ENCODE measurements around the gene FOXRED1. TPM values are rescaled to one million over a fixed set of nuclear protein-coding genes. Genes with fewer than 3 reads are reported as not detected.
"Not testable (repeated sequence)": the region's sequence is repeated elsewhere in the genome, so short reads cannot be mapped to it uniquely, and the experiment has no call there.

Gene FOXRED1
- total RNA-seq, 1 experiment from 2014 or later: 18.4 TPM

DNA sequence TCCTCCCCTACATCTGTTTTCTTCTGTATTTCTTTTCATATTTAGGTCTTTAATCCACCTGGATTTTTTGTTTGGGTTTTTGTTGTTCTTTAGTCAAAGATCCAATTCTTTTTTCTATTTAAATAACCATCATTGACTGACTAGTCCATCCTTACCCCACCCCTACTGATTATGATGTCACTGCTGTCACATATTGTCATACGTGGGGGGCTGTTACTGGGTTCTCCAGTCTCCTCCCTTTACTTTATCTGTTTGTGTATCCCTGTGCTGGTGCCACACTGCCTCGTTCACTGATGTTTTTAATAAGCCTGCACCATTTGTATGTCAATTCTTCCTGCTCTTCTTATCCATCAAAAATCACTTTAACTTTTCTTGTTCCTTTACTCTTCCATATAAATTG lies 28.1 kb downstream of the FOXRED1 start:
- no peaks in the 10 kb centered on the region for H3K9me3 ChIP-seq (ENCODE audit: low read length)
- no peaks in the 10 kb centered on the region for H3K9me2 ChIP-seq (replicated peaks; ENCODE audit: insufficient read depth, low read length)
- no peaks in the 10 kb centered on the region for H4K20me1 ChIP-seq (ENCODE audit: insufficient read depth, low read depth, low read length)
- no peak overlapping the region for H2AFZ ChIP-seq (ENCODE audit: low read length)
- H3K27me3 ChIP-seq (ENCODE audit: low read length): no peaks in the 10 kb centered on the region
- H3K4me2 ChIP-seq (ENCODE audit: low read depth, low read length, poor library complexity, severe bottlenecking): no peak overlapping the region
- no peak overlapping the region for H3K9ac ChIP-seq (ENCODE audit: low read length)
- no peak for DNase-seq
- no peaks in the 10 kb centered on the region for H3K79me2 ChIP-seq (ENCODE audit: low read length)
- no peaks in the 10 kb centered on the region for H3K36me3 ChIP-seq (ENCODE audit: insufficient read depth, low read length)
- no peak overlapping the region for H3K27ac ChIP-seq (ENCODE audit: low read length)
- no peak overlapping the region for H3K4me3 ChIP-seq (ENCODE audit: low read length)
- H3K4me1 ChIP-seq (ENCODE audit: low read length): no peaks in the 10 kb centered on the region

DNA sequence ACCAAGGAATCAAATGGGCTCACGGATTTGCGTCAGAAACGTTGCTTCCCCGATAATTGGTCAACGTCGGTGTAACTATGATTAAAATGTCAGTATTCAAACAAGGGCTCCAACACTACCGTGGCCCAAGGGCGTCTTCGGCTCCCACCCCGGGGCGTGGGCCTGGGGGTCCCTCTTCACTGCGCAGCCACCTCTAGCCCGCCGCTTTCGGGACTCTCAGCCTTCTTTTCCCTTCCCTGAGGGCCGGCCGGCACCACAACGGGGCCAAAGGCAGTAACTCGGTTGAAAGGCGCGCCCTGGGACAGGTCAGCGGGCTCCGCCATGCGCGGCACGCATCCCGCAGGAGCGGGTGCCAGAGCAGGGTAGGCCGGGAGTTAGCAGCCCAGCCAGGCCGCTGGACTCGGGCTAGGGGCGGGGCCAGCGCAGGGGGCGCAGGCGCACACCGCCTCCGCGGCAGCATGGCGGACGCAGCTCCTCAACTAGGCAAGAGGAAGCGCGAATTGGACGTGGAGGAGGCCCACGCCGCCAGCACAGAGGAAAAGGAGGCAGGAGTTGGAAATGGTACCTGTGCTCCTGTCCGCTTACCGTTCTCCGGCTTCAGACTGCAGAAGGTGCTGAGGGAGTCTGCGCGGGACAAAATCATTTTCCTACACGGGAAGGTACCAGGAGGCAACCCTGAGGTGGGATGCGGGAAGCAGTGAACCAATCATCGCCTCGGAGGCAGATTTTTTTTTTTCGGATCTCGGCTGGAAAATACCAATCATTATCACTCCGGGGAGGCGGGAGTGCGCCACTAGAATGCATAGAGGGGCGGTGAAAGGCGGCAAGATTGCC lies 34.9 kb downstream of the FOXRED1 start, which contains the start of gene DCPS:
DCPS (plus strand) TSS at position 438 of the 834 bp plus-strand sequence; CDS start at position 459, 21 bp downstream.
- H3K9me2 ChIP-seq (replicated peaks; ENCODE audit: insufficient read depth, low read length): no peaks in the 10 kb centered on the region
- no peaks in the 10 kb centered on the region for H3K9me3 ChIP-seq (ENCODE audit: low read length)
- H3K27me3 ChIP-seq (ENCODE audit: low read length): no peaks in the 10 kb centered on the region
- no peaks in the 10 kb centered on the region for H4K20me1 ChIP-seq (ENCODE audit: insufficient read depth, low read depth, low read length)
- no peaks in the 10 kb centered on the region for H3K36me3 ChIP-seq (ENCODE audit: insufficient read depth, low read length)
- H3K9ac ChIP-seq (ENCODE audit: low read length): peak within 1 kb of the TSS; percentile 92
- peaks cover 23% of the 10 kb centered on the region for H3K79me2 ChIP-seq (ENCODE audit: low read length)
- H3K4me3 ChIP-seq (ENCODE audit: low read length): peak within 1 kb of the TSS; percentile 87
- H3K27ac ChIP-seq (ENCODE audit: low read length): peak within 1 kb of the TSS; percentile 84
- peaks cover 28% of the 10 kb centered on the region for H3K4me1 ChIP-seq (ENCODE audit: low read length)
- peak; percentile 90 for DNase-seq
- peak within 1 kb of the TSS; percentile 71 for H2AFZ ChIP-seq (ENCODE audit: low read length)
- H3K4me2 ChIP-seq (ENCODE audit: low read depth, low read length, poor library complexity, severe bottlenecking): peak within 1 kb of the TSS; percentile 85

DNA sequence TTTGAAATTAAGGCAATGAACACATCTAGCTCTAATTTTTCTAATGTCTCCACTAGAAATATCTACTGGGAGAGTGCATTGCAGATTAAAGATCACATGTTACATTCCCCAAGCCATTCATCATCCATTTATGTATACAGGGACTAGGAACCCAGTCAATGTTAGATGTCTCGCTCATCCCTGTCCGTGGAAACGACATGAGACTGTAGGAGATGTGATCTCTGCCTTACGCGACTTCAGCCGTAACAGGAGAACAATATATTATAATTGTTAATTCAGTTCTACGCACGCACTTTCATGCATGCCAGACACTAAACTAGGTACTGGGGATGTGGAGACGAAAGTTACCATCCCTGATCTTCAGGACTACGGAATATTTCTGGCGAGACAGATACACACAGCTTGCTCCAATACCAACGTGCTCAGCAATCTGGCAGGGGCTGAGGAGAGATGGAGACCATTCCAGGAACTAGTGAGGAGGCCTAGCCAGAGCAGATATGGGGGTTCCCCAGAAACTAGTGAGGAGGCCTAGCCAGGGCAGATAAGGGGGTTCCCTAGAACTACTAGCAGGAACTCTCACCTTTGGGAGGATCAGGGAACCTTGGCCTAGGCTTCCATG lies 35.6 kb downstream of the FOXRED1 start:
- Histone ChIP-seq H3K27ac (ENCODE audit: low read length) (peak overlapping the region; percentile 84), H3K79me2 (ENCODE audit: low read length) (peaks cover 23% of the 10 kb centered on the region), H3K9me2 (replicated peaks; ENCODE audit: insufficient read depth, low read length) (no peaks in the 10 kb centered on the region), H3K9me3 (ENCODE audit: low read length) (no peaks in the 10 kb centered on the region), H3K27me3 (ENCODE audit: low read length) (no peaks in the 10 kb centered on the region), H3K4me3 (ENCODE audit: low read length) (peak overlapping the region; percentile 87), H3K9ac (ENCODE audit: low read length) (peak overlapping the region; percentile 92), H4K20me1 (ENCODE audit: insufficient read depth, low read depth, low read length) (no peaks in the 10 kb centered on the region), H2AFZ (ENCODE audit: low read length) (peak overlapping the region; percentile 71), H3K36me3 (ENCODE audit: insufficient read depth, low read length) (no peaks in the 10 kb centered on the region), H3K4me2 (ENCODE audit: low read depth, low read length, poor library complexity, severe bottlenecking) (peak overlapping the region; percentile 85), H3K4me1 (ENCODE audit: low read length) (peaks cover 28% of the 10 kb centered on the region)
- DNase-seq: peak; percentile 45

DNA sequence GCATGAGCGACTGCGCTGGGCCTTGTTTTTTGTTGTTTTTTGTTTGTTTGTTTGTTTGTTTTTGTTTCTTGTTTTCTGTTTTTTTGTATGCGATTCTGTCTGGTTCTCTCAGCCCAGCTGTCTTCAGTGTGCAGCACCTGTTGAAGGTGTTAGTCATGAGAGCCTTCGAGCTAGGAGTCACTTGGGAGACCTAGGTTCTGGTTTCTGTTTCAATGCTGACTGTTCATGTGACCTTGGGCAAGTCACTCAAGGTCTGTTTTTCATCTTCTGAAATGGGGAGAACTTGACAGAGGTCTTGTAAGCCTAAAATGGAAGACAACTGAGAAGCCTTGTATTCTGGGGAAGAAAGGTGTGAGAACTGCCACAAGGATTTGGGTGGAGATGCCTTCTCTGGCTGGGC lies 36.7 kb downstream of the FOXRED1 start:
- Histone ChIP-seq H3K9me2 (replicated peaks; ENCODE audit: insufficient read depth, low read length) (no peaks in the 10 kb centered on the region), H3K4me1 (ENCODE audit: low read length) (peaks cover 28% of the 10 kb centered on the region), H4K20me1 (ENCODE audit: insufficient read depth, low read depth, low read length) (no peaks in the 10 kb centered on the region), H3K9me3 (ENCODE audit: low read length) (no peaks in the 10 kb centered on the region), H3K27me3 (ENCODE audit: low read length) (no peaks in the 10 kb centered on the region), H3K79me2 (ENCODE audit: low read length) (peaks cover 26% of the 10 kb centered on the region), H2AFZ (ENCODE audit: low read length) (no peak overlapping the region), H3K36me3 (ENCODE audit: insufficient read depth, low read length) (no peaks in the 10 kb centered on the region), H3K27ac (ENCODE audit: low read length) (no peak overlapping the region), H3K4me3 (ENCODE audit: low read length) (no peak overlapping the region), H3K4me2 (ENCODE audit: low read depth, low read length, poor library complexity, severe bottlenecking) (peak overlapping the region; percentile 23), H3K9ac (ENCODE audit: low read length) (no peak overlapping the region)
- DNase-seq: no peak

- Histone ChIP-seq H4K20me1 (ENCODE audit: insufficient read depth, low read depth, low read length) (no peaks in the 10 kb centered on the region), H3K27ac (ENCODE audit: low read length) (no peak overlapping the region), H3K36me3 (ENCODE audit: insufficient read depth, low read length) (no peaks in the 10 kb centered on the region), H3K79me2 (ENCODE audit: low read length) (peaks cover 35% of the 10 kb centered on the region), H3K4me3 (ENCODE audit: low read length) (no peak overlapping the region), H3K4me1 (ENCODE audit: low read length) (peaks cover 27% of the 10 kb centered on the region), H3K4me2 (ENCODE audit: low read depth, low read length, poor library complexity, severe bottlenecking) (no peak overlapping the region), H3K9me2 (replicated peaks; ENCODE audit: insufficient read depth, low read length) (no peaks in the 10 kb centered on the region), H2AFZ (ENCODE audit: low read length) (no peak overlapping the region), H3K27me3 (ENCODE audit: low read length) (no peaks in the 10 kb centered on the region), H3K9ac (ENCODE audit: low read length) (no peak overlapping the region), H3K9me3 (ENCODE audit: low read length) (no peaks in the 10 kb centered on the region)
- DNase-seq: peak; percentile 71
Observed at GRCh38 chr11:126307706-126308105, 38.8 kb downstream of the FOXRED1 start.

- Histone ChIP-seq H3K79me2 (ENCODE audit: low read length) (peaks cover 39% of the 10 kb centered on the region), H3K27me3 (ENCODE audit: low read length) (no peaks in the 10 kb centered on the region), H2AFZ (ENCODE audit: low read length) (no peak overlapping the region), H3K4me3 (ENCODE audit: low read length) (no peak overlapping the region), H4K20me1 (ENCODE audit: insufficient read depth, low read depth, low read length) (no peaks in the 10 kb centered on the region), H3K9me3 (ENCODE audit: low read length) (no peaks in the 10 kb centered on the region), H3K4me1 (ENCODE audit: low read length) (peaks cover 21% of the 10 kb centered on the region), H3K27ac (ENCODE audit: low read length) (no peak overlapping the region), H3K9ac (ENCODE audit: low read length) (no peak overlapping the region), H3K9me2 (replicated peaks; ENCODE audit: insufficient read depth, low read length) (no peaks in the 10 kb centered on the region), H3K4me2 (ENCODE audit: low read depth, low read length, poor library complexity, severe bottlenecking) (no peak overlapping the region), H3K36me3 (ENCODE audit: insufficient read depth, low read length) (no peaks in the 10 kb centered on the region; the same call in 1 of the 2 replicates)
- no peak for DNase-seq
Observed at GRCh38 chr11:126308271-126308671, 39.3 kb downstream of the FOXRED1 start.

DNA sequence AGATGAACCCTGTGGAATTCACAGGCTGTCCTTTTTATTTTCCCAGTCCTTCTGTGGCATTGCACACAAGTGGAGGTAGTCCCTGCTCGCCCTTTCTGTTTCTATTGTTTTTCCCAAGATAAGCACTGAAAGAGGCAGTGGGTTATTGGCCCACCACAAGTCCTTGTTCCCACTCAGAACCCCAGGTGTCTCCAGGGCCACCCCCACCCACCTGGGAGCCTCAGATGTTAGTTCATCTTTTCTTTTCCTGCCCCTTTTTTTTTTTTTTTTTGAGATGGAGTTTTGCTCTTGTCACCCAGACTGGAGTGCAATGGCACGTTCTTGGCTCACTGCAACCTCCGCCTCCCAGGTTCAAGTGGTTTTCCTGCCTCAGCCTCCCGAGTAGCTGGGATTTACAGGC lies 39.8 kb downstream of the FOXRED1 start:
- not testable (repeated sequence) for H3K9me3 ChIP-seq (ENCODE audit: low read length); DNase-seq; H3K27me3 ChIP-seq (ENCODE audit: low read length); H3K27ac ChIP-seq (ENCODE audit: low read length); H2AFZ ChIP-seq (ENCODE audit: low read length); H3K4me3 ChIP-seq (ENCODE audit: low read length); H3K9me2 ChIP-seq (replicated peaks; ENCODE audit: insufficient read depth, low read length); H3K4me2 ChIP-seq (ENCODE audit: low read depth, low read length, poor library complexity, severe bottlenecking); H4K20me1 ChIP-seq (ENCODE audit: insufficient read depth, low read depth, low read length); H3K9ac ChIP-seq (ENCODE audit: low read length); H3K36me3 ChIP-seq (ENCODE audit: insufficient read depth, low read length)
- Histone ChIP-seq H3K4me1 (ENCODE audit: low read length) (peaks cover 20% of the 10 kb centered on the region), H3K79me2 (ENCODE audit: low read length) (peaks cover 44% of the 10 kb centered on the region)

DNA sequence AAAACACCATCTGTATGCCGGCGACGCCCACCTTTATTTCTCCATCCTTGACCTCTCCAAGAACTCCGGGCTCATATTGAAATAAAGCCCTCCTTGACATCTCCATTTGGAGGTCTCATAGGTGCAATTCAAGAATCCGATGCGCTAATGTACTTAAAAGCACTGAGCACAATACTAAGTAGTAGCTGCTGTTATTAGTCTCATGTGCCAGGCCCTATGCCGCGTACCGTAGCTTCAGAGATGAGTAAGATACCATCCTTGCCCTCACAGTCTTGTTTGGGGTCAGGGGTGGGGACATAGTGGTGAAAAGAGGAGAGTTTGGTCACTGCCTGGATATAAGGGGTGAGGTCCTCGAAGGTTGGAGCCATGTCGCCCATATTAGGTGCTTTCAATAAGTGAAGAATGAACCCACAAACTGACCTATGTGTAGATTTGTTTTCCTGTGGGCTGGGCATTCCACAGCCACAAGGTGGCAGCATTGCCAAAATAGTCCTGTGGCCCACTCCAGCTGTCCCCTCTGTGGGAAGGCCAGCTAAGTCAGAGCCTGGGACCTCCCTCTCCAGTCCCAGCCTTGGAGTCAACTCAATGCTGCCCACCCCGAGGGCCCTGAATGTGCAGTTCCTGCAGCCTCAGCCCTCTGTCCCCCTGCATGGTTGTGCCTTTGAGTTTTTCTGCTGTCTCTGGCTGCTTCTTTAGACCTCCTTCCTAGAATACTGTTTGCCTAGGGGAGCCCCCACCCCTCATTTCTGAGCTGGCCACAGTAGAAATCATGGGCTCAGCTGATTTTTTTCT lies 41.4 kb downstream of the FOXRED1 start:
- H3K27me3 ChIP-seq (ENCODE audit: low read length): no peaks in the 10 kb centered on the region
- no peaks in the 10 kb centered on the region for H3K9me2 ChIP-seq (replicated peaks; ENCODE audit: insufficient read depth, low read length)
- H2AFZ ChIP-seq (ENCODE audit: low read length): no peak overlapping the region
- peaks cover 39% of the 10 kb centered on the region for H3K79me2 ChIP-seq (ENCODE audit: low read length)
- H3K4me1 ChIP-seq (ENCODE audit: low read length): peaks cover 20% of the 10 kb centered on the region
- no peak overlapping the region for H3K4me3 ChIP-seq (ENCODE audit: low read length)
- no peak overlapping the region for H3K9ac ChIP-seq (ENCODE audit: low read length)
- no peak overlapping the region for H3K27ac ChIP-seq (ENCODE audit: low read length)
- no peaks in the 10 kb centered on the region for H3K9me3 ChIP-seq (ENCODE audit: low read length)
- H3K36me3 ChIP-seq (ENCODE audit: insufficient read depth, low read length): peaks cover 12% of the 10 kb centered on the region
- H4K20me1 ChIP-seq (ENCODE audit: insufficient read depth, low read depth, low read length): no peaks in the 10 kb centered on the region
- H3K4me2 ChIP-seq (ENCODE audit: low read depth, low read length, poor library complexity, severe bottlenecking): no peak overlapping the region
- peak; percentile 64 for DNase-seq
